Measurements from ENCODE around the gene ITGAD.
"Not testable (repeated sequence)": the region's sequence is repeated elsewhere in the genome, so short reads cannot be mapped to it uniquely, and the experiment has no call there.

ITGAD gene

GRCh38 chr16:31413381-31413780 lies 20.2 kb downstream of the ITGAD start:
- no peak for DNase-seq (ENCODE audit: low read depth)
- no peak overlapping the region for H3K4me3 ChIP-seq (ENCODE audit: low read depth, low read length)
- TF ChIP-seq CTCF (conservative IDR thresholded peaks at IDR 0.05; ENCODE audit: low read depth, low read length): no peak

- no peak for TF ChIP-seq CTCF (conservative IDR thresholded peaks at IDR 0.05; ENCODE audit: low read depth, low read length)
- H3K4me3 ChIP-seq (ENCODE audit: low read depth, low read length): no peak overlapping the region
- no peak for DNase-seq (ENCODE audit: low read depth)
Observed at GRCh38 chr16:31413943-31414342, 20.8 kb downstream of the ITGAD start.

- no peak for DNase-seq (ENCODE audit: low read depth)
- no peak overlapping the region for H3K4me3 ChIP-seq (ENCODE audit: low read depth, low read length)
- TF ChIP-seq CTCF (conservative IDR thresholded peaks at IDR 0.05; ENCODE audit: low read depth, low read length): no peak
Observed at GRCh38 chr16:31414706-31415105, 21.6 kb downstream of the ITGAD start.

GRCh38 chr16:31416371-31416770 lies 23.2 kb downstream of the ITGAD start:
- no peak for DNase-seq (ENCODE audit: low read depth)
- H3K4me3 ChIP-seq (ENCODE audit: low read depth, low read length): no peak overlapping the region
- TF ChIP-seq CTCF (conservative IDR thresholded peaks at IDR 0.05; ENCODE audit: low read depth, low read length): no peak

- DNase-seq (ENCODE audit: low read depth); H3K4me3 ChIP-seq (ENCODE audit: low read depth, low read length): not testable (repeated sequence)
Observed at GRCh38 chr16:31417036-31417435, 23.9 kb downstream of the ITGAD start.

- no peak for DNase-seq (ENCODE audit: low read depth)
- TF ChIP-seq CTCF (conservative IDR thresholded peaks at IDR 0.05; ENCODE audit: low read depth, low read length): no peak
- no peak overlapping the region for H3K4me3 ChIP-seq (ENCODE audit: low read depth, low read length)
Observed at GRCh38 chr16:31417916-31418315, 24.8 kb downstream of the ITGAD start.

- DNase-seq (ENCODE audit: low read depth): no peak
- TF ChIP-seq CTCF (conservative IDR thresholded peaks at IDR 0.05; ENCODE audit: low read depth, low read length): no peak
- H3K4me3 ChIP-seq (ENCODE audit: low read depth, low read length): no peak overlapping the region
Observed at GRCh38 chr16:31420037-31420436, 26.9 kb downstream of the ITGAD start.

- DNase-seq (ENCODE audit: low read depth): no peak
- H3K4me3 ChIP-seq (ENCODE audit: low read depth, low read length): no peak overlapping the region
- no peak for TF ChIP-seq CTCF (conservative IDR thresholded peaks at IDR 0.05; ENCODE audit: low read depth, low read length)
Observed at GRCh38 chr16:31421587-31421986, 28.5 kb downstream of the ITGAD start.
